GM15510 (cell line): ENCODE data around the gene PACRG.

ENCODE experiments used
- POLR2A ChIP-seq: IDR thresholded peaks from 3 replicates; pipeline ENCODE4 v1.6.1; 2011; ENCODE audit warnings: borderline replicate concordance; ENCODE audit not compliant: insufficient read length; ENCODE audit errors: extremely low read depth

Gene PACRG

GRCh38 chr6:163014736-163015135, 287.0 kb downstream of the PACRG start:
- TF ChIP-seq POLR2A = no peak

- no peak for TF ChIP-seq POLR2A
Measured at GRCh38 chr6:163017801-163018200, 290.0 kb downstream of the PACRG start.

GRCh38 chr6:163019926-163020325, 292.2 kb downstream of the PACRG start:
- TF ChIP-seq POLR2A = no peak

GRCh38 chr6:163021054-163021453, 293.3 kb downstream of the PACRG start:
- no peak for TF ChIP-seq POLR2A

- no peak for TF ChIP-seq POLR2A
Measured at GRCh38 chr6:163023700-163024099, 295.9 kb downstream of the PACRG start.

DNA sequence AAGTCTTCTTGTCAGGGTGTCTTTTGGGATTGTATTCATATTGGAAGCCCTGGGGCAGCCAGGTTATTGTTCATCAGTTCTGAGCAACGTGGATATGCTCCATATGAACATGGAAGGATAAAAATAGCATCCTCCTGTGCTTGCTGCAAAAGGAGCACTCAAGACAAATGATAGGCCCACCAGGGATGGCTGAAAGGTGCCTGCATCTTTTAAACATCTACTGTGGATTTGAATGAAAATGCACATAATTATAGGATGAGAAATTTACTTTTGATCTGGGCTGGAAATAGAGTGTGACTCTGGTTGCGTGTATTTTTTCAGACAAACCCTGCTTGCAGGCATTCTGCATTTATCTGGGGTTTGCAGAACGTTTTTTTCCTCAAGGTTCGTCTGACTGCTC, 299.1 kb downstream of the PACRG start:
- TF ChIP-seq POLR2A = no peak

GRCh38 chr6:163030980-163031379, 303.2 kb downstream of the PACRG start:
- no peak for TF ChIP-seq POLR2A

- no peak for TF ChIP-seq POLR2A
Measured at GRCh38 chr6:163031931-163032330, 304.2 kb downstream of the PACRG start.

- no peak for TF ChIP-seq POLR2A
Measured at GRCh38 chr6:163036160-163036645, 308.4 kb downstream of the PACRG start.

DNA sequence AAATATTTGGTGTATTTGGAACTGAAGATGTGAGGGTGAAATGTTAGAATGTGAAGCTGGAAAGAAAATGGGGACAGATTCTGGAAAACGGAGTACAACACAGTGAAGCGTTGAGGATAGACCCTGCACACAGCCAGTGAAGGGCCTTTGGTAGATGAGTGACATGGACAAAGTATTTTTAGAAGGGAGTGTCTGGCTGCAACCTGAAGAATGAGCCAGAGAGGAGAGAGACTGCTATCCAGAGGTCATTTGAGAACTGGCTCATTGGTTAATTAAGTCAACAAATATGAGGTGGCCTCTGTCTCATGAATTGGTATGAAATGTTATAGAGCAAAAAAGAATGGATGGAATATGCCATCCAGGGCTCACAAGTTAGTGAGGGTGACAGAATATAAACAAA, 310.5 kb downstream of the PACRG start:
- no peak for TF ChIP-seq POLR2A

DNA sequence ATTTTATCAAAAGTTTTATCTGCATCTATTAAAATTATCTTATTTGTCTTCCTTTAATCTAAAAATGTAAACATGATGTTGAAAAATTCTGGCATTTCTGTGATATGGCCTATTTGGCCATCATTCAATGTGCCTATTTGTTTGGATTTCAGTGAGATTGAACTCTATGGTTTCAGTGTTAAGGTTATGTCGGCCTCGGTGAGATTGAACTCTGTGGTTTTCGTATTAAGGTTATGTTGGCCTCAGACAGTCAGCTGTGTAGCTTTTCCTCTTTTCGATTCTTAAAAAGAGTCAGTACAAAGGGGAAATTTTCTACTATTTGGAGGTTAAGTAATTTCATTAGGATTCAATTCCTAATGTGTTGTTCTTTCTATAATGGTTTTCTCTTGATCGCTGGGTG, 320.6 kb downstream of the PACRG start:
- TF ChIP-seq POLR2A = no peak

DNA sequence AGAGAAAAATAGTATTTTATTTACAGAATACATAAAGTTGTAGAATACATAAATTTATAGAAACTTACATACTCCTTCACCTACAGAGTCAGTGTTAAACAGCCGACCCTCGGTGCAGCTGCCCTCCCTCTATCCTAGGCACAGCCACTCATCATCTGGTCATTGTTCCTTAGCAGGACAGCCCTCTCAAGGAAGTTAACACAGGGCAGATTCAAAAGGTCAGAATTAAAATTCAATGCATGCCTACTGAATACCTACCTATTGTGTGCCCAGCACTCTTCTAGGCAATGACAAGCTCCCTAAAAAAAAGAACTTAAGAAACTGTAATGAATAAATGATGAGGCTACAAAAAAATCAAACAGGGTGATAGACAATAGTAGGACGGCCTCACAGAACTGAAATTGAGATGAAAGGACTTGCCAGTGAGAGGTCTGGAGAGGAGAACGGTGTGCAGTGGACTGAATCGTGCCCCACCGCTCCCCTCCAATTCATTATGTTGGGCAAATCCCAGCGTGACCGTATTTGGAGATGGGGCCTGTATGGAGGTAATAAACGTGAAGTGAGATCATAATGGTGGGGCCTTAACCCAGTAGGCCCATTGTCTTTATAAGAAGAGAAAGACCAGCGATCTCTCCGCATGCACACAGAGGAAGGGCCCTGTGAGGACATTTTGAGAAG, 326.0 kb downstream of the PACRG start:
- no peak for TF ChIP-seq POLR2A

GRCh38 chr6:163054641-163055040, 326.9 kb downstream of the PACRG start:
- no peak for TF ChIP-seq POLR2A

DNA sequence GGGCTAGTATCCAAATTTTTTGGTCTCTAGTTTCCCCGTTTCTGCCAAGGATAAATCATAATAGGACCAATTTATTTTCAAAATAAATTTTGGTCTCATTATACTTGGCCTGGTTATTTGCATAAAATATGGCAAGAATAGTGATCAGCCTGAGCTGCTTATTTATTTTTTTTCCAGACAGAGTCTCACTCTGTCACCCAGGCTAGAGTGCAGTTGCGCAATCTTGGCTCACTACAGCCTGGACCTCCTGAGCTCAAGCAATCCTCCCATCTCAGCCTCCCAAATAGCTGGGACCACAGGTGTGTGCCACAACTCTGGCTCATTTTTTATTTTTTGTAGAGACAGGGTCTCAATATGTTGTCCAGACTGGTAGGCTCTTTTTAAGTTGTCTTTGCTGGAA, 329.5 kb downstream of the PACRG start:
- no peak for TF ChIP-seq POLR2A

DNA sequence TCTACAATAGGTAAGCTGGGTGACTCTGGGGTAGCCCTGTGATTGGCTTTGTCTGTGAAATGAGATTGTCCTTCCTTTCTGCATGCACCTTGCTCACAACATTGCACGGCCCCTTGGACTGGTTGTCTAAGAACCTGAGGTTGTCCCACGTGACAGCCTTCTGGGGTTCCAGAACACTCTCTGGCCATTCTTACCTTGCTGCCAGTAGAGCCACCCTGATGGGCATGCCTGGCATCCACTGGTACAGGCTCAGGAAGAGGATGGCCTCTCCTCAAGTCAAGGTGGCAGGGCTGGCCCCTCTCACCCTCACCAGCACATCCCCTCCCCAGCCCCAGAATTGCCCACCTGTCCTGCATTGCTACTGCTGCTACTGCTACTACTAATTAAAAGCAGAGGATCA, 335.0 kb downstream of the PACRG start:
- TF ChIP-seq POLR2A = no peak

- no peak for TF ChIP-seq POLR2A
Measured at GRCh38 chr6:163063561-163063960, 335.8 kb downstream of the PACRG start.

DNA sequence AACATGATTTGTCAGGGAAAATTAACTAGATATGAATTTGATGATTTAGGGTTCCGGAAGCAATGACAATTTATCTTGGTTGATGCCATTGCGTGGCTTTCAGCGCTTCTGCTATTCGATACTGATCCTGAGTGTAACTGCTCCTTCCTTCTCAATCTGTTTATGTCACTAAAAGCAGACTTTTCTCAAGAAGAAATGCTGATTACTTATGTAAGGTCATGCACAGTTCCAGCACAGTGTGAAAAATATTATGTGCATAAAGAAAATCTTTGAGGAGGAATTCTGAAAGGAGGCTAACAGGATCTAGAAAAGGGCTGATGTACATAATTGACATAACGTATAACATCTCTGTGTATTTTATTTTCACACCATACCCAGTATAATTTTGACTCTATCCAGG, 336.6 kb downstream of the PACRG start:
- TF ChIP-seq POLR2A = no peak
